HEK293 (cell line): Measurements from ENCODE around the gene CLEC16A.

ENCODE experiments used
- ZNF266 ChIP-seq: fragments of 450-650 bp; formaldehyde crosslinking; IDR thresholded peaks from 2 replicates; pipeline ENCODE4 v1.5.1; 2016; ENCODE audit warnings: missing biosample characterization, missing genetic modification characterization, low read depth
- ZNF274 ChIP-seq, 2 experiments: fragments of 200-500 bp in 1 of 2; fragments of 450-650 bp in 1 of 2; sonication (Bioruptor generic) in 1 of 2; formaldehyde crosslinking in 1 of 2; IDR thresholded peaks; 2 replicates each; pipeline versions ENCODE4 v1.5.1 to v1.6.1; 2014 to 2016; ENCODE audit warnings: borderline replicate concordance in 1 of 2, inconsistent platforms in 1 of 2, low read length in 1 of 2, missing biosample characterization in 1 of 2, missing genetic modification characterization in 1 of 2
- ZNF391 ChIP-seq: fragments of 450-650 bp; formaldehyde crosslinking; IDR thresholded peaks from 2 replicates; pipeline ENCODE4 v1.5.1; 2016; ENCODE audit warnings: low read depth, missing biosample characterization, missing genetic modification characterization, borderline replicate concordance
- TF ChIP-seq, protein P1 (sequence below): fragments of 450-650 bp; formaldehyde crosslinking; IDR thresholded peaks from 2 replicates; pipeline ENCODE4 v1.5.1; 2016; ENCODE audit warnings: missing biosample characterization, missing genetic modification characterization

- no peak for TF ChIP-seq ZNF391 (tag by site-specific recombination)
- TF ChIP-seq, protein P1, sequence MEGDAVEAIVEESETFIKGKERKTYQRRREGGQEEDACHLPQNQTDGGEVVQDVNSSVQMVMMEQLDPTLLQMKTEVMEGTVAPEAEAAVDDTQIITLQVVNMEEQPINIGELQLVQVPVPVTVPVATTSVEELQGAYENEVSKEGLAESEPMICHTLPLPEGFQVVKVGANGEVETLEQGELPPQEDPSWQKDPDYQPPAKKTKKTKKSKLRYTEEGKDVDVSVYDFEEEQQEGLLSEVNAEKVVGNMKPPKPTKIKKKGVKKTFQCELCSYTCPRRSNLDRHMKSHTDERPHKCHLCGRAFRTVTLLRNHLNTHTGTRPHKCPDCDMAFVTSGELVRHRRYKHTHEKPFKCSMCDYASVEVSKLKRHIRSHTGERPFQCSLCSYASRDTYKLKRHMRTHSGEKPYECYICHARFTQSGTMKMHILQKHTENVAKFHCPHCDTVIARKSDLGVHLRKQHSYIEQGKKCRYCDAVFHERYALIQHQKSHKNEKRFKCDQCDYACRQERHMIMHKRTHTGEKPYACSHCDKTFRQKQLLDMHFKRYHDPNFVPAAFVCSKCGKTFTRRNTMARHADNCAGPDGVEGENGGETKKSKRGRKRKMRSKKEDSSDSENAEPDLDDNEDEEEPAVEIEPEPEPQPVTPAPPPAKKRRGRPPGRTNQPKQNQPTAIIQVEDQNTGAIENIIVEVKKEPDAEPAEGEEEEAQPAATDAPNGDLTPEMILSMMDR (tag by site-specific recombination) = no peak
- TF ChIP-seq ZNF266 (tag by site-specific recombination) = no peak
- TF ChIP-seq ZNF274 (IDR thresholded peaks at IDR 0.05; ENCODE audit: low read length) = no peak
- TF ChIP-seq ZNF274 (tag by site-specific recombination; IDR thresholded peaks at IDR 0.05; ENCODE audit: borderline replicate concordance) = no peak
Observed at GRCh38 chr16:11162586-11163268, 218.4 kb downstream of the CLEC16A start.
